Mononuclear cell (primary cell): ENCODE measurements around the gene ABCC1. TPM values are rescaled to one million over a fixed set of nuclear protein-coding genes. Genes with fewer than 3 reads are reported as not detected.

Source experiments
- H3K27me3 ChIP-seq: 2 replicates; pipeline ENCODE4 v1.6.0; 2011; ENCODE audit warnings: low read length, control low read depth; ENCODE audit not compliant: insufficient read depth
- H3K4me1 ChIP-seq: 2 replicates; pipeline ENCODE4 v1.5.1; 2011; ENCODE audit warnings: mild to moderate bottlenecking, low read length, control low read depth; ENCODE audit not compliant: insufficient read depth
- H3K4me3 ChIP-seq: 2 replicates; pipeline ENCODE4 v1.5.1; 2011; ENCODE audit warnings: mild to moderate bottlenecking, low read length, moderate library complexity
- H3K9me3 ChIP-seq: 2 replicates; pipeline ENCODE4 v1.5.1; 2011; ENCODE audit warnings: low read depth, mild to moderate bottlenecking, control low read depth, low read length
- total RNA-seq: library from RNA; depleted of rRNA; stranded (reverse); fragments of >200 nt; gene quantifications from one replicate; pipeline ENCODE4 v1.2.3, GENCODE V29; 2012

ABCC1 gene
- total RNA-seq, 1 donor: 27.0 TPM

DNA sequence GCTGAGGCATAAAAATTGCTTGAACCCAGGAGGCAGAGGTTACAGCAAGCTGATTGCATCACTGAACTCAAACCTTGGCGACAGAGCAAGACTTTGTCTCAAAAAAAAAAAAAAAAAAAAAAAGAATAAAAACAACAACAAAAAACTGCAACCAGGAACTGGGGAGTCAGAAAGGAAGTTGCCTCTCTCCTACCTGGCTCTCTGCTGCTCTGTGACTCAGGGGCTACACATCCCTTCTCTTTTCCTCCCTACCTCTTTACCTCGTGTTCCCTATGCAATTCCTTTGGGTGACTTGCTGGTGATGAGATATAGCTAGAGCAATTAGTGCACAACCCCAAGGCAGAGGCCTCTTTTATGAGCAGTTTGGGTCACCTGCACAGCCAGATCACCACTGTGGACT lies 95.9 kb downstream of the ABCC1 start:
- Histone ChIP-seq H3K4me3 (no peak overlapping the region), H3K9me3 (no peaks in the 10 kb centered on the region), H3K27me3 (no peaks in the 10 kb centered on the region), H3K4me1 (no peaks in the 10 kb centered on the region)

DNA sequence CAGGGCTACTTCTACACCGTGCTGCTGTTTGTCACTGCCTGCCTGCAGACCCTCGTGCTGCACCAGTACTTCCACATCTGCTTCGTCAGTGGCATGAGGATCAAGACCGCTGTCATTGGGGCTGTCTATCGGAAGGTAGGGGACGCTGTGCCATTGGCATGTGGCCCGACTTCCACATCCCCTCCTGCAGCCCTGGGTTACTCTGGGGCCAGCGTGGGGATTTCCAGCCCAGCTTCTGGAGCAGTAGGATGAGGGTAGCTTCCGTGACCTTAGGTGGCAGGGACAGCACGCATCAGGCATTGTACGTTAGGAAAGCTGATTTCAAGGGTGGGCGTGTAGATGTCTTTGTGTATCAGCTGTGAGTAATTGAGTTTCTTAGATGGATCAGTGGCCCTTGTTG lies 96.5 kb downstream of the ABCC1 start:
- no peaks in the 10 kb centered on the region for H3K9me3 ChIP-seq

GRCh38 chr16:16047761-16048160 lies 98.3 kb downstream of the ABCC1 start:
- no peak overlapping the region for H3K4me3 ChIP-seq
- no peaks in the 10 kb centered on the region for H3K27me3 ChIP-seq
- no peaks in the 10 kb centered on the region for H3K4me1 ChIP-seq
- H3K9me3 ChIP-seq: no peaks in the 10 kb centered on the region

More for the DNA sequence above, 96.5 kb downstream of the ABCC1 start:
- H3K4me3 ChIP-seq: no peak overlapping the region
- no peaks in the 10 kb centered on the region for H3K4me1 ChIP-seq
- H3K27me3 ChIP-seq: no peaks in the 10 kb centered on the region

DNA sequence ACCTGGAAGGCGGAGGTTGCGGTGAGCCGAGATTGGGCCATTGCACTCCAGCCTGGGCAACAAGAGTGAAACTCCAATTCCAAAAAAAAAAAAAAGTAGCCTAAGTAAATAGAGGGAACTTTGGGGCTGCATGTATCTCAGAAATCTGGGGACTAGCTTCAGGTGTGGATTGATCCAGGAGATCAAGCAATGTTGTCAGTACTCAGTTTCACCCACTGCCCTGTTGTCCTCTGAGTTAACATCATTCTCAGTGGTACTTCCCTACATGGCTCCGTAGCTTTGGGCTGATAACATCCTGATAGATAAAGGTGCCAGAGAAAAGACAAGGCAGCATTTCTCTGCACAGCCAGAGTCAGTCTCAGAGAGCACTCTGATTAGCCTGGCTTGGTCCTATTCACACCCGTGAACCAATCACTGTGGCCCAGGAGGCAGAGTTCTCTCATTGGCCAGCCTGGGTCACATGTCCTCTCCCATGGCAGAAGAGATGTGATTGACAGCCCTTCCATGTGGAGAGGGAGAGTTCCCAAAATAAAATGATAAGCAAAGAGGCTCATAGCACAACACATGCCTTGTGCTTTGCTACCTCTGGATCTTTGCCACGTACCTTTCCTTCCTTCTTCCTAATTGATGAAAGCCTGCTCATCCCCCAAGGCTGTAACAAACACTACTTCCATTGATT lies 99.6 kb downstream of the ABCC1 start:
- no peak overlapping the region for H3K4me3 ChIP-seq
- no peaks in the 10 kb centered on the region for H3K27me3 ChIP-seq
- H3K4me1 ChIP-seq: no peaks in the 10 kb centered on the region
- no peaks in the 10 kb centered on the region for H3K9me3 ChIP-seq

DNA sequence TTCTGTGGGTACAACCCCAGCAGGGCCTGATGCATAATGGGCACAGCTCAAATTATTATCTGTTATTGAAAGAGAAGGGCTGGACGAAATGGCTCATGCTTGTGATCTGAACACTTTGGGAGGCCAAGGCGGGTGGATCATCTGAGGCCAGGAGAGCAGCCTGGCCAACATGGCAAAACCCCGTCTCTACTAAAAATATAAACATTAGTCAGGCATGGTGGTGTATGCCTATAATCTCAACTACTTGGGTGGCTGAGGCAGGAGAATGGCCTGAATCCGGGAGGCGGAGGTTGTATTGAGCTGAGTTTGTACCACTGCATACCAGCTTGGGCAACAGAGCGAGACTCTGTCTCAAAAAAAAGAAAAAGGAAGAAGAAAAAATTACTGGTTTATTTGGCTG lies 100.7 kb downstream of the ABCC1 start:
- Histone ChIP-seq H3K27me3 (no peaks in the 10 kb centered on the region), H3K4me3 (no peak overlapping the region), H3K4me1 (no peaks in the 10 kb centered on the region), H3K9me3 (no peaks in the 10 kb centered on the region)

GRCh38 chr16:16051132-16051531 lies 101.7 kb downstream of the ABCC1 start:
- no peaks in the 10 kb centered on the region for H3K9me3 ChIP-seq
- H3K27me3 ChIP-seq: no peaks in the 10 kb centered on the region
- no peak overlapping the region for H3K4me3 ChIP-seq
- H3K4me1 ChIP-seq: no peaks in the 10 kb centered on the region

DNA sequence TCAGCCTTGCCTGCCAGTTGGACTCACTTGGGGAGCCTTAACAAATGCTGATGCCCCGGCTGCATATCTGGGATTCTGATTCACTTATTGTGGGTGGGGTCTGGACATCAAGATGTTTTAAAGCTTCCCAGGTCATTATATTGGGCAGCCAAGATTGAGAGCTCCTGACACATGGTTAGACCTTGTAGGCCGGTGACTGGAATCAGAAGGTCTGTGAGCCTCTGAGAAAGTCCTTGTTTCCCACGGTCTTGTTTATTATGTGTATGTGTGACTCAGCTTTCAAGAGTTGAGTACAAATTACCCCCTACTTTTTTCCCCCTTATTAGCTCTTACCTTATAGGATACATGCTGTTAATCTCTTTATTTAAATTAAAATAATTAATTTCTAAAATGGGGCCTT lies 103.5 kb downstream of the ABCC1 start:
- no peaks in the 10 kb centered on the region for H3K4me1 ChIP-seq
- no peaks in the 10 kb centered on the region for H3K27me3 ChIP-seq
- H3K4me3 ChIP-seq: no peak overlapping the region
- H3K9me3 ChIP-seq: no peaks in the 10 kb centered on the region

DNA sequence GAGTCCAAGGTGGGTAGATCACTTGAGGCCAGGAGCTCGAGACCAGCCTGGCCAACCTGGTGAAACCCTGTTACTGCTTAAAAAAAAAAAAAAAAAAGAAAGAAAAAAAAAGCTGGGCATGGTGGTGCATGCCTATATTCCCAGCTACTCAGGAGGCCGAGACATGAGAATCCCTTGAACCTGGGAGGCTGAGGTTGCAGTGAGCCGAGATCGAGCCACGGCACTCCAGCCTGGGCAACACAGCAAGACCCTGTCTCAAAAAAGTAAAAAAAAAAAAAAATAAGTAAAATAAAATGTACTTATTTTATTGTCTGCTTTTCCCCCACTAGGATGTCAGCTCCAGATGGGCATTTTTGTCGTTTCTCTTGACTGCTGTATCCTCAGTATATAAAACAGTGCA lies 107.7 kb downstream of the ABCC1 start:
- Histone ChIP-seq H3K4me1 (peaks cover 13% of the 10 kb centered on the region), H3K9me3 (no peaks in the 10 kb centered on the region), H3K27me3 (no peaks in the 10 kb centered on the region), H3K4me3 (no peak overlapping the region)

DNA sequence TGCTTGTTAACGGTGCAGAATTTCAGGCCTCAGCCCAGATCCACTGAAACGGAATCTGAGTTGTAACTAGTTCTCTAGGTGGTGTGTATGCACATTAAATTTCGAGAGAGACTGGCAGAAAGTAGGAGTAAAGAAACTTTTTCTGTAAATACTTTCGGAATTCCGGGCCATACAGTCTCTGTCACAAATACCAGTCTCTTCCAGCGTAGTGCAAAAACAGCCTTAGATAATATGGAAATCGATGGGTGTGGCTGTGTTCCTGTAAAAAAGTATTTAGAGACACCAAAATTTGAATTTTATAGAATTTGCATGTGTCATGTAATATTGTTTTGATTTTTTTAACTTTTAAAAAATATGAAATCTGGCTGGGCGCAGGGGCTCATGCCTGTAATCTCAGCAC lies 109.7 kb downstream of the ABCC1 start:
- Histone ChIP-seq H3K27me3 (no peaks in the 10 kb centered on the region), H3K4me3 (no peak overlapping the region), H3K4me1 (peaks cover 20% of the 10 kb centered on the region), H3K9me3 (no peaks in the 10 kb centered on the region)

- Histone ChIP-seq H3K9me3 (no peaks in the 10 kb centered on the region), H3K4me3 (no peak overlapping the region), H3K4me1 (peaks cover 20% of the 10 kb centered on the region), H3K27me3 (no peaks in the 10 kb centered on the region)
These were observed 110.6 kb downstream of the ABCC1 start for GRCh38 chr16:16059895-16060590.

- Histone ChIP-seq H3K4me3 (no peak overlapping the region), H3K4me1 (peaks cover 20% of the 10 kb centered on the region), H3K27me3 (no peaks in the 10 kb centered on the region), H3K9me3 (no peaks in the 10 kb centered on the region)
These were observed 112.9 kb downstream of the ABCC1 start for GRCh38 chr16:16062023-16062937.

DNA sequence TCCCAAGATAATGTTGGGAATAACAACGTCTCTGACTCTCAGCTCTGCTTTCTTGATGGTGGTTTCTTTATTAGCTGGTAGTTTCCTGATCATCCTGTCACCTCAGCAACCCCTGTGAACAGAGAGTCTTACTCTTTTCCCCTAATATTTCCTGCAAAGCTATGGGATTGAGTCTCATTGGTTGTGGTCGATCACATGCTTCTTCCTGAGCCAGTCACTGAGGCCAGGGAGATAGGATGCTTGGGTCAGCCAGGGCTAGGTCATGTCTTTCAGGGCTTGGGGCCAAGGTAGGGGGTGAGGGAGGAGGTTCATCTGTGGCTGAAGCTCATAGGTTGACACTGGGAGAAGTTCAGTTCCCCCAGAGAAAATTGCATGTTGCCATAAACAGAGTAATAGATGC lies 114.3 kb downstream of the ABCC1 start:
- H3K9me3 ChIP-seq: no peaks in the 10 kb centered on the region
- no peaks in the 10 kb centered on the region for H3K27me3 ChIP-seq
- peaks cover 20% of the 10 kb centered on the region for H3K4me1 ChIP-seq
- no peak overlapping the region for H3K4me3 ChIP-seq

DNA sequence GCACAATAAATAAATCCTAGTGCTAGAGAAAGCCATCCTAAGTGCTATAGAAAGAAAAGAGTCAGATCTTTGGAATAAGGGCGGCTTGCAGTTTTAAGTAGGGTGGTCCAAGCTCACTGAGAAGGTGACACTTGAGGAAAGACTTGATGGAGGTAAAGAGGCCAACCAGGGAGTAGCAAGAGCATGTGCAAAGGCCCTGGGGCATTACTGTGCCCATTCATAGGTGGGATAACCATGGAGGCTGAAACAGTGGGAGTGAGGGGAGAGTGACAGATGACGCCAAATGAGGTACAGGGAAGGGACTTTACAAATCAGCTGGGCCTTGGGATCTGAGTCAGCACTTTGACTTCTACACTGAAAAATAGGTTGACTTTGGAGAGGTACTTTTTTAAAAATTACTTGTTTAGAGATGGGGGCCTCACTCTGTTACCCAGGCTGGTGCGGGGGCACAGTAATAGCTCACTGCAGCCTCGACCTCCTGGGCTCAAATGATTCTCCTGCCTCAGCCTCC lies 115.5 kb downstream of the ABCC1 start:
- Histone ChIP-seq H3K4me3 (no peak overlapping the region), H3K9me3 (no peaks in the 10 kb centered on the region), H3K27me3 (no peaks in the 10 kb centered on the region), H3K4me1 (peaks cover 20% of the 10 kb centered on the region)

GRCh38 chr16:16067127-16067526 lies 117.7 kb downstream of the ABCC1 start:
- H3K4me3 ChIP-seq: no peak overlapping the region
- H3K4me1 ChIP-seq: peaks cover 7% of the 10 kb centered on the region
- no peaks in the 10 kb centered on the region for H3K9me3 ChIP-seq
- no peaks in the 10 kb centered on the region for H3K27me3 ChIP-seq

GRCh38 chr16:16071631-16072244 lies 122.3 kb downstream of the ABCC1 start:
- Histone ChIP-seq H3K27me3 (no peaks in the 10 kb centered on the region), H3K9me3 (no peaks in the 10 kb centered on the region), H3K4me1 (peaks cover 31% of the 10 kb centered on the region), H3K4me3 (no peak overlapping the region)
